ENCODE results near the gene ZWILCH. TPM values are rescaled to one million over a fixed set of nuclear protein-coding genes. Genes with fewer than 3 reads are reported as not detected.
A peak's percentile ranks its signal among the peaks of the same experiment; 100 is the strongest.

Gene ZWILCH
- total RNA-seq, 1 experiment from 2014 or later, result 50.2 TPM

- peak overlapping the region; percentile 96 for H3K27ac Mint-ChIP-seq
- TF ChIP-seq IRF1 (CRISPR knock-in tag; IDR thresholded peaks at IDR 0.05) (no peak), USF1 (CRISPR knock-in tag; IDR thresholded peaks at IDR 0.05) (no peak), ATF2 (CRISPR knock-in tag; IDR thresholded peaks at IDR 0.05; ENCODE audit: borderline replicate concordance, low read depth) (no peak), RORB (CRISPR knock-in tag; IDR thresholded peaks at IDR 0.05) (no peak), ZNF396 (CRISPR knock-in tag; IDR thresholded peaks at IDR 0.05; ENCODE audit: borderline replicate concordance) (no peak), USF2 (CRISPR knock-in tag; IDR thresholded peaks at IDR 0.05) (no peak), NFE2L1 (CRISPR knock-in tag; IDR thresholded peaks at IDR 0.05) (no peak), NR3C1 (CRISPR knock-in tag; conservative IDR thresholded peaks at IDR 0.05; ENCODE audit: low read depth) (no peak), ZNF121 (CRISPR knock-in tag; IDR thresholded peaks at IDR 0.05) (no peak), NR2C2 (CRISPR knock-in tag; IDR thresholded peaks at IDR 0.05) (no peak), ZNF219 (CRISPR knock-in tag; IDR thresholded peaks at IDR 0.05; ENCODE audit: borderline replicate concordance) (no peak), CDX4 (CRISPR knock-in tag; IDR thresholded peaks at IDR 0.05; ENCODE audit: borderline replicate concordance) (no peak), EMX1 (CRISPR knock-in tag; IDR thresholded peaks at IDR 0.05) (no peak), NFYB (CRISPR knock-in tag; conservative IDR thresholded peaks at IDR 0.05; ENCODE audit: low read depth) (no peak), TEAD4 (CRISPR knock-in tag; IDR thresholded peaks at IDR 0.05) (no peak), FOXJ3 (CRISPR knock-in tag; IDR thresholded peaks at IDR 0.05; ENCODE audit: borderline replicate concordance) (no peak), SOX15 (CRISPR knock-in tag; IDR thresholded peaks at IDR 0.05) (no peak), FOXP4 (CRISPR knock-in tag; IDR thresholded peaks at IDR 0.05) (no peak), ZNF512 (CRISPR knock-in tag; IDR thresholded peaks at IDR 0.05; ENCODE audit: borderline replicate concordance) (no peak)
- ATAC-seq, result no peak
- H3K4me3 Mint-ChIP-seq, result peak overlapping the region; percentile 25; the same call in 1 of the 2 replicates
- ChIA-PET POLR2A (interaction anchor here (0.6 to 1.1 kb wide), 4 partner anchors 42 to 1366 kb away, joined by 3 to 5 read pairs (median 4); no protein-coding TSS in a partner anchor), CTCF (interaction anchor here (1.1 to 3.3 kb wide), 5 partner anchors 23 to 222 kb away, joined by 3 to 22 read pairs (median 4); partner anchors contain the start of genes MEGF11 and SNAPC5)
- no peaks in the 10 kb centered on the region for H3K27me3 Mint-ChIP-seq (ENCODE audit: low read depth)
- no peak for DNase-seq (ENCODE audit: low spot score)
- no peaks in the 10 kb centered on the region for H3K36me3 Mint-ChIP-seq
- H3K9me3 Mint-ChIP-seq, result no peaks in the 10 kb centered on the region
- H3K4me1 Mint-ChIP-seq, result peaks cover 78% of the 10 kb centered on the region
Observed at GRCh38 chr15:66474963-66475362, 30.2 kb upstream of the ZWILCH start.

Measured in WTC11 (cell line).